Activated CD4-positive, alpha-beta T cell treated with anti-CD3 and anti-CD28 coated beads, Interleukin-2, amount 50 U/mL, for 1 hour (primary cell): ENCODE measurements around the gene GLDC.
A peak's percentile ranks its signal among the peaks of the same experiment; 100 is the strongest.
"Not testable (repeated sequence)": the region's sequence is repeated elsewhere in the genome, so short reads cannot be mapped to it uniquely, and the experiment has no call there.

Experiments
- DNase-seq: peaks from one replicate; pipeline ENCODE4 v3.0.0-alpha.2; 2020

Gene GLDC

DNA sequence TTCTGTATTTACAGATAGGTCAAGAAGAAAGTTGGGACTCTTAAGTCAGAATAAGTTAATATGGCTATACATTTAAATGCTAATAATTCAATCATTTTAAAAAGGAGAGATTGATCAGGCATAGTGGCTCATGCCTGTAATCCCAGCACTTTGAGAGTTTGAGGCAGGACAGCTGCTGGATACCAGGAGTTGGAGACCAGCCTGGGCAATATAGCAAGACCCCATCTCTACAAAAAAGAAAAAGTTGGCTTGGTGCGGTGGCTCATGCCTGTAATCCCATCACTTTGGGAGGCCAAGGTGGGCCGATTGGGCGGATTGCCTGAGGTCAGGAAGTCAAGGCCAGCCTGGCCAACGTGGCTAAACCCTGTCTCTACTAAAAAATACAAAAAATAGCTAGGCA lies 15.0 kb upstream of the GLDC start:
- DNase-seq: no peak

DNA sequence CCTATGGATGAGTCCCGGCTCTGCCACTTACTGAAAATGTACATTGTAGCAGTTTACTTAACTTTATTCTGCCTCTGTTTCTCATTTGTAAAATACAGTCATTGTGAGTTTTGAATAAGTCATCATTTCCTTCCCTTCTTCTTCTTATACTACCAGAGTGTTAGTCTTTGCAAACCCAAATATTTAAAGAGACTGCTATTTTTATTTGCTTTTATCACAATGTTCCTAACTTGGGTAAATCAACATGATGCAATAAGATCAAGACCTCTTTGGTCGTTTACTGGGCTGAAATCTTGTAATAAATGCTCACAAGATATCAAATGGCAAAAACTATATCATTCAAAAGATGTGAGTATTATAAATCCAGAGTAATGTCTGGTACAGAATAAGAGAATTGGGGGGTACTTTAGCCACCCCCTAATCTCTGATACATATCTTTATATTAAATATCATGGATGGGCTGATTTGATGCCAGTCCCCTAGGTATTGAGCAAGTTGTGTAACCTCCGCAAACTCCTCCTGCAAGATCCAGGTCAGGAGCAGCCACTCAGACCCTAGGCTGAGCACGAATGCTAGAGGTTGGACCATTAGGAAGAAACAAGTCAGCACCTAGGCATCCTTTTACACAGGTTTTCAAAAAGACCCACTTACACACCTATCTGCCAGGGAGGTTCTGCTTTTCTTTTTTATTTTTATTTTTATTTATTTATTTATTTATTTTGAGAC lies 13.3 kb upstream of the GLDC start:
- DNase-seq: no peak

DNA sequence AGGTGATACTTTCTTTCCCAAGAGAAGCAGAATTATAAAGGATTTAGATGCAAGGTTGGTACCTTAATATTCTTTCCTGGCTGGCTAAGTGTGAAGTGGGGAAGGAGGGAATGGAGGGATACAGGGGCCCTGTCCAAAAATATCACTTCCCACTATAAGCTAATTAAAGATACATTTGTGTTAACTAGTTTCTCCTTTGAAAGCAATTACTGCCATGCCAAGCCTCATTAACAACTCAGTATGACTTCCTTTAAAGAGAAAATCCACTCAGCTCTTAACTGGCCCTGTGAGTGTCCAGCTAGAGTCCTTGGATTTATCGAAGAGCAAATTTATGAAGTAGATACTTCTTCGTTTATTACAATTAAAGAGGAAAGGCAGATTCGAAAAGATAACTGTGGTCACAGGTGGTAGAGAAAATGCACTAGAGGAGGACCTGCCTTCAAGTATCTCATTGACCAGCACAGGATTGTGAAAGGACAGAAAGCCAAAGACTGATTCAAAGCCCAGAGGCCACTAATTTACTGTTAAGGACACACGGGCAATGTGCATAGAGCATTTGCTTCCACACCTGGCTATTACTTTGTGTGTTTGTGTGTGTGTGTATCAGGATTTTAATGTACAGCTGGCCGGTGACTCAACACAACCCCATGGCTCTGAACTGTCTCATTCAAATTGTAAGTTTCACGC lies 11.2 kb upstream of the GLDC start:
- no peak for DNase-seq

DNA sequence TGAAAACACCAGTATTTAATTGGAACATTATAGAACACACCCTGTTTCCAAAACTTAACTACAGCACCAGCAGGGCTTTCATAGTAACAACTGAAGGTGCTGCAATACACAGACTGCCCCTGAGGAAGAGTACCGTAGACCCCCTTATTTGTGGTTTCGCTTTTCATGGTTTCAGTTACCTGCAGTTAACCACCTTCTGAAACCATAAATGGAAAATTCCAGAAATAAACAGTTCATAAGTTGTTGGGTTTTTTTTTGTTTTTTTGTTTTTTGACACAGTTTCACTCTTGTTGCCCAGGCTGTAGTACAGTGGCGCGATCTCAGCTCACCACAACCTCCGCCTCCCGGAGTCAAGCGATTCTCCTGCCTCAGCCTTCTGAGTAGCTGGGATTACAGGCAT lies 9.5 kb upstream of the GLDC start:
- DNase-seq: no peak

DNA sequence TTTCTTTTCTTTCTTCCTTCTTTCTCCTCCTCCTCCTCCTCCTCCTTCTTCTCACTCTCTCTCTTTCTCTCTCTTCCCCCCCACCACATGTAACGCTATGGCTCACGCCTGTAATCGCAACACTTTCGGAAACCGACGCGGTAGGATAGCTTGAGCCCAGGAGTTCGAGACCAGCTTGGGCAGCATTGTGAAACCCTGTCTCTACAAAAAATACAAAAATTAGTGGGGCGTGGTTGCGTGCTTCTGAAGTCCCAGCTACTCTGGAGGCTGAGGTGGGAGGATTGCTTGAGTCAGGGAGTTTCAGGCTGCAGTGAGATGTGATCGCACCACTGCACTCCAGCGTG lies 736 bp upstream of the GLDC start:
- no peak for DNase-seq

DNA sequence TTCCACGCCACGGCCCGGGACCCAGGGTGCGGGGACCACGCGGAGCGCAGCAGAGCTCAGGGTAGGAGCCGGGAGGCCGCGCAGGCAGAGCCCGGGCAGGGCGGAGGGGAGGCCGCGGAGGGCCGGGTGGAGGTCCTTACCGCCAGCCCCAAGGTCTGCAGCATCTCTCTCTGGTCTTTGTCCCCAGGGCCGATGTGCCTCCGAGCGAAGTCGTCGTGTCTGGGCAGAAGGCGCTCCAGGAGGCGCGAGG lies 499 bp downstream of the GLDC start:
- peak; percentile 10 for DNase-seq

DNA sequence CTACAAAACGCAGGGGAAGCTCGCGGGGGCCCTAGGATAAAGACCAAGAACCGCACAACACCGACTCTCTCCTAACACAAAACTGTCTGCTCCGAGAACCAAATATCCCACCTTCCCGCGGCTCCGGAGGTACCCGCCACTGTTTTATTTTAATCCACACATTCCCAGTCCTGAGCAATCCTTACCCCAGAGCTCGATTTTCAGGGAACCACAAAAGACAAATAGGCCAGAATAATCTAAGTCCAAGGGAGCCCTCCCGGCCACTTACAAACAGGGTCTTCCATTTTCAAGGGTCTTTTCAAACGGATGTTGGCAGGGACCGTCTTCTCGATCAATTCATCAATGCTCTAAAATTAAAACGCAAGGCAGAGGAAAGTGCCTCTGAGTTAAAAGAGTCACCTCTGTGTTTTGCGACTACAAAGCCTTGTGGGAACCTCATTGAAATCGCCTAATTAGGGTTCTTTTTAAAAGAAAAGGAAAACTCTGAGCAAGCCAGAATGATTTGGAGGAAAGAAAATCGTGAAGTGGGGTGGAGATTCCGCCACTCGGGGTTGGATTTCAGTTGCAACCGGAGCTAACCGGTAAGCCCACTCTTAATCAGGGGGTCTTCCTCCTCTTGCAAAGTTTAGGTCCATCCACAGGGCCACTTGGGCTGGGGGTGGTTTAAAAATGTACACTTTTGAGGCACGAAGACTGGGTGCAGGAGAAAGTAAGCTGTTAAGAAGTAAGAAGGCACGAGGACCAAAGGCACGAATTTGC lies 1.0 kb downstream of the GLDC start:
- DNase-seq: no peak

DNA sequence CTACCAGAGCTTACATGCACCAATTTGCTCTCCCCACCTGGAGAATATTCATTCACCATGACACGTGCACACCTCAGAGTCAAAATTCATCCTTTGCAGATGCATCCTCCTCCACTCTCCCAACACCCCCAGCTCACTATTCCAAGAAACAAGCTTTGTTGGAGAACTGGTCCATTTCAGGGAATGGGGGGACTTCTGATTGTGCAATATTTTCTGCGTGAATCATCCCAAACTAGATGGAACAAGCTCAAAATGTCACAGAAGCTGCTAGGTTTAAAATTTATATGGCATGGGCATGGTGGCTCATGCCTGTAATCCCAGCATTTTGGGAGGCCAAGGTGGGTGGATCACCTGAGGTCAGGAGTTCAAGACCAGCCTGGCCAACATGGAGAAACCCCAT lies 3.6 kb downstream of the GLDC start:
- no peak for DNase-seq

DNA sequence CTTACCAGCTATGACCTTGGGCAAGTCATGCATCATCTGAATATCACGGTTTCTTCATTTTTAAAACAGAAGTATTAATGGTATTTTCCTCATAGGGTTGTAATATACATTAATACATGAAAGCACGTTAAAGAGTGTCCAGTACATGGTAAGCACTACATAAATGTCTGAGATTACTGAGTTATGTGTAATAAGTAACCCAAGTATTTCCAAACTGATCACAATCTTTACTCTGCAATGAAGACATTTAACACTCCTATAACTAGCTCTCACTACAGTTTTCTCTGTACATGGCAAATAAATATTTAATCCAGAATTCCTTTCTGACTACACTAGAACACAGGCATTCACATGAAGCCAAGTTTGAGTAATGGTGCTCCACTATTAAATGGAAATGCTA lies 4.0 kb downstream of the GLDC start:
- no peak for DNase-seq

DNA sequence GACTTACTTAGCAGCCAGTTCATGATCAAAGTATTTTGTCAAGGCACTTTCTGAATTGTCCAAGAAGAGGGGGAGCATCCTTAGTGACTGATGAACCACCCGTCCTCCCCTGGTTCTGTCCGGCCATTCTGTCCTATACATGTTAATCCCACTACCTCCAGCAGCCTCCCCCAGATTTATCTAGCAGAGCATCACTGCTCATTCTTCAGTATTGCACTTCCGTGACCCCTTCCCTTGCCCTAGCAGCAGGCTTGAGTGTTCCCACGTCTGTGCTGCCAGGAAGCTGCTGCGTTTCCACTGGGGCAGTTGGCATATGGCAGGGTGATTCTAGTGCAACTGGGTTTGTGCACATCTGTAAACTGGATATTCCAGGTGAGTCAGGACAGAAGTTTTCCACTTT lies 4.5 kb downstream of the GLDC start:
- DNase-seq: no peak

DNA sequence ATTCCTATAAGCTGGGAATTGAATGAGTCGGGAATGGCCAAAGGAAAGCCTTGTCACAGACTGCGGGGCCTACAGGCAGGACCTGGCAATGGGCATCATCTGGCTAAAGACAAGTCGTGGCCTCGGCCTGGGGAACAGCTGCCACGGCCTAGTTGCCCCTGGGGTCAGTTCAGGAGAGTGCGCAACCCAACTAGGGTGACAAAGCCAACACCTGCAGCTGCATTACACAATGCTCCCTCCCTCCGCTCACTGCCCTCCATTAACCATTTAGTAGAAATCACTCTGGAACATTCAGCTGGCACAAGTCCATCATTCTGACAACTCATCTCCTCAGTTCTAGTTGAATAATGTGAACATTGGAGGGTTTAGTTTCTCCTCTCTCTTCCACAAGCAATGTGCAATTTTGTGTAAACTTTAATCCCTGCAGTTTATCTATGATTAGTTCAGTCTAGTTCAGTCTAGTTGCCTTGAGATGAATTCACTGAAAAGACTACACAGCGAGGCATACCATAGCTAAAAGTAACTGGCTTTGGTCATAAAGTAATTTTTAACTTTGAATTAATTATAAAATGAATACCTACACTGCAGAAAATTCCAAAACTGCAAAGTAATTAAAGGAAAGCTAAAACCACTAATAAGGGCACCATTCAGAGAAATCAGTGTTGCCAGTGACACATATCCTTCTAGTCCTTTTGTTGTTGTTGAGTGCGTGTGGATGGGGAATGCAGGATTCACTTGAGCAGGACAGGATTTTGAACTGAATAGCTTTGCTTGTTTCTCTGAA lies 5.1 kb downstream of the GLDC start:
- DNase-seq: no peak

DNA sequence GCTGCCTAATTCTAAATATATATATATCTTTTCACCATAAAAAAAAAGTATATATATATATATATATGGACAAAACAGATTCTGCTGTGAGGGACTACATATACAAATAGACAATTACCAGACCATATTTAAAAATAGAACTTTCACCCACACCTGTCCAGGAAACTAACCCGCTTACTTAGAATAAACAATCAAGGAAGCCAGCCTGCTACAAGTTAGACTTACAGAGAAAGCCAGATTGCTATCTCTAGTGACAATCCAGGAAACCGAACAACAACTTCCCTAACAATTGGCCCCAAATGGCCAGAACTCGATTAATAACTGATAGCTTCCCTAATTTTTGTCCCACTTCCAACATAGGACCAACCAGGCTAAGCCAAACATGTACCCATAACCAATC lies 5.9 kb downstream of the GLDC start:
- no peak for DNase-seq

DNA sequence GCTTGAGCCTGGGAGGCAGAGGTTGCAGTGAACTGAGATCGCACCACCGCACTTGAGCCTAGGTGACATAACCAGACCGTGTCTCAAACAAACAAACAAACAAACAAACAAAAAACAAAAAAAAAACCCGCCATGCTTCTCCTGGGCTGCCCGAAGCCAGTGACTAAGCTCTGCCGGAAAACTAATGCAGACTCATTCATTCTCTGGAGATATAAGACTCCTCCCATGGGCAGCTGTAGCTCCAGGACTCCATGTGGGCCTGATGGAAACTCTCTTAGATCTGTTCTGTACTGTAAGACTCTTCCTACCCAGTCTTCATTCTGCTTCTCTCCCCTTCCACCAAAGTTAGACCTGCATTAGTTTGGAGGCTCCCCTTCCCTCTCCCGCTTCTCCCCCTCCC lies 11.1 kb downstream of the GLDC start:
- no peak for DNase-seq

DNA sequence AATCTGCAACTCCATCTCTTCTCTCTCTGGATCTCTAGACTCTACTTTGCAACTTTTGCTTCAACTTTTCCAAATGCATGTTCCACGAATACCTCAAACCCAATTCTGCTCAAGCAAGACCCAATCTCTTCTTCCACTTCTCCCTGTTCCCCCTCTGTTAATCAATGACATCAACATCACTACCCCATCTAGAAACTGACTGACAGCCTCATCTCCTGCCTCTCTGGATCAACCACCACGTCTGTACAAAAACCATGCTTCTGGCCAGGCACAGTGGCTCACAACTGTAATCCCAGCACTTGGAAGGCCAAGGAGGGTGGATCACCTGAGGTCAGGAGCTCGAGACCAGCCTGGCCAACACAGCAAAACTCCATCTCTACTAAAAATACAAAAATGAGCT lies 12.2 kb downstream of the GLDC start:
- DNase-seq: no peak

DNA sequence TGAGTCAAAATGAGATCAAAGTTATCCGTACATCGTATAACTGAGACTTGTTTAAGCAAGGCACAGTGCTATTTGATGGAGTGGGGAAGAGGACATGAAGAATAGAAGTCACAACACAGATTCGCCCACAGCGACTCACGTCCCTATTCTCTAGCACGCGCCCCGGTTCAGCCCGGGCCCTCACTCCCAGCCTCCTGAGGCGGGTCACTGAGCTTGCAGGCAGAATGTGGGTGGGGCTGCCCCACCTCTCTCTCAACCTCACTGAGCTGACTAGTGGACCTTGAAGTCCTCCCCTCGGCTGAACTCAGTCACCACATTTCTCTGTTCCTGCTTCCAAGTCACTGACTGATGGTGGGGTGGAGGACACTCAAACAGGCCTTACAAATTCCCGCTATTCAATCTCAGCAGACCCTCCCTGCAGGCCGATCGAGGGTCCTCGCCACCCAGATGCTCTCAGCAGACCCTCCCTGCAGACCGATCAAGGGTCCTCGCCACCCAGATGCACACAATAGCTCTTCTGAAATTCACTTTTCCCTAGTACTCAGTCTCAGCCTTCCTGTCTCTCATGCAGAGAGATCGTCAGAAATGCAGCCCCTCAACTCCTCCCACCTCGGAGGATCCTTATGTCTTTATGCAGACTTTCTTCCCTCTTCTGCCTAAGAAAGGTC lies 12.9 kb downstream of the GLDC start:
- DNase-seq: no peak

DNA sequence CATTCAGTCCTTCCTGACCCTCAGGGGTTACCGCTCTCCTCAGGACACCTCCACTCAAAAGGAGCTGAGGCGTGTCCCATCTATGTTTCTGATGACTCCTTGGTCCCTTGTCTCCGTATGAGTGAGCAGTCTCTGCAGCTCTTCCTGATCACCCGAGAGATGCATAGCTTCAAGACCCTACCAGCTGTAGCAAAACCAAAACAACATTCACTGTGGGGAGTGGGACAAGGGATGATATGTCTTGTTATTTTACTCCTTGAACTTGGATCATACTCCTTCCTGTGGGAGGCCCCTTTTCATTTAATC lies 14.4 kb downstream of the GLDC start:
- no peak for DNase-seq

DNA sequence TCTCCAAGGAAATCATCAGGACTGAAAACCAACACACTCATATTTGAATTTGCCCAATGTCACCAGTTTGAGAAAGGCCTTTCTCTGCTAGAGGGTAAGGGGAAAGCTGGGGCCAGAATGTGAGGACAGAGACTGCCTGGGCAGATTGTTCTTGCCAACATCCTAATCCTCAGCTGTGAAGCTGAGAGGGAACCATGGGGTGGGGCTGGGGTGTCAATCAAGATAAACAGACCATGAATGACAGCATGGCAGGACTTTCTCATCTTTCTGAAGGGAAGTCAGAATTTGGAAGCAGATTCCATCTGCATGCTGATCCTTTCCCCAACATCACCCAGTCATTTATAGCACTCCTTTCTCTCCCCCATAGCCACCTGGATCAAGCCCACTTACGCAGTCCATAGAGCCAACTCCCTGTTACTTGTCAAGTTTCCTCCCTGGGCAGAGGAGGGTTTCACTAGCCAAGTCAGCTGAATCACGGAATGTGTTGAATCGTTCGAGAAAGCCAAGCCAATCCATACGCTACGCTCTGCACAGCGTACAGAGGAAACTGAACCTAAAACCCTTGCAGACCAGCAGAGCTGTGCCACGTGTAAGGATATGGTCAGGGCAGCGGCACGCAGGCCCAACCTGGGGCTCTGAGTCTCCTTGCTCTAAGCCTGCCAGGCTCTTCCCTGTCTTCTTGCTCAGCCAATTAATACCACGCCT lies 14.9 kb downstream of the GLDC start:
- no peak for DNase-seq

DNA sequence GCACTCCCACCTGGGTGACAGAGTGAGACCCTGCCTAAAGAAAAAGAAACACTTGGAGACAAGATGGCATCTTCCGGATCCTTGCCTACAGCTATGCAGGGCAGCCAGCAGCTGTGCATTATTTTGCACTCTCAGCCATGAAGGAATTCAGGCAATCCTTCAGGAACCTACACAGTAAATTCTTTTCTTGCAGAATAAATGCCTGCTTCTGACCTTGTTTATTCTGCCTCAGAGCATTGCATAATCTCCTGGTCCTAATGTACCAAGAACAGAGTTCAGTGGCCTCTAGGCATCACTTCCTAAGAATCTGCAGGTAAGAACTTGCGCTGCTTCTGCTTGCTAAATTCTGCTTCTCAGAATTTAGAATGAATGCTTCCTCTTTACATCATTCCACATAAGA lies 16.8 kb downstream of the GLDC start:
- no peak for DNase-seq

DNA sequence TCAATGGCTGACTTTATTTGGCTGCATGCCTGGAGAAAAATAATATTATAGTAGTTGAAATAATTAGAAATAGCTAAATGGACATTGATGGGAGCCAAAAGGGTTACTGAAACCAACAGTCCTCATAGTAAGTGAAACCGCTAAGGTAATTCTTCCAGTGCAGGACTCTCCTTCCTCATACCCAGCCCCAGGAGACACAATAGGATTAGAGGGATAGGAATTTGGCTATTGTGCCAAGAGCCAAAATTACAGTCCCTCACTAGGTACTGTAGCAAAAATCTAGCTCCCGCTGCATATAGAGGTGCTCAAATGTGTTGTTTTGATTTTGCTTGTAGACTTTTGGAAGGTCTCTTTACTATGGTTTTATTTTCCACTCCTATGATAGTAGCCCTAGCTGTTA lies 20.2 kb downstream of the GLDC start:
- DNase-seq: no peak

DNA sequence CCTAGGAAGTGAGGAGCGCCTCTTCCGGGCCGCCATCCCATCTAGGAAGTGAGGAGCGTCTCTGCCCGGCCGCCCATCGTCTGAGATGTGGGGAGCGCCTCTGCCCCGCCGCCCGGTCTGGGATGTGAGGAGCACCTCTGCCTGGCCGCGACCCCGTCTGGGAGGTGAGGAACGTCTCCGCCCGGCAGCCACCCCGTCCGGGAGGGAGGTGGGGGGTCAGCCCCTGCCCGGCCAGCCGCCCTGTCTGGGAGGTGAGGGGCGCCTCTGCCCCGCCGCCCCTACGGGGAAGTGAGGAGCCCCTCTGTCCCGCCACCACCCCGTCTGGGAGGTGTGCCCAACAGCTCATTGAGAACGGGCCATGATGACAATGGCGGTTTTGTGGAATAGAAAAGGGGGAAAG lies 22.7 kb downstream of the GLDC start:
- DNase-seq: not testable (repeated sequence)

DNA sequence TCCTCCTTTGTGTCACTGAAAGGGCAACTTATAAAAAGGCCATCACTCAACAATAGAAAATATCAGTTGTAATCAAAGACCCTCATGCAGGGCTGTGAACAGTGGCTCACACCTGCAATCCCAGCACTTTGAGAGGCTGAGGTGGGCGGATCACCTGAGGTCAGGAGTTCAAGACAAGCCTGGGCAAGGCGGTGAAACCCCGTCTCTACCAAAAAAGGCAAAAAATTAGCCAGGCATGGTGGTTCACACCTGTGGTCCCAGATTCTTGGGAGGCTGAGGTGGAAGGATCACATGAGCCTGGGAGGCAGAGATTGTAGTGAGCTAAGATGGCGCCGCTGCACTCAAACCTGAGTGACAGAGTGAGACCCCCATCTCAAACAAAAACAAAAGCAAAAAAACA lies 24.7 kb downstream of the GLDC start:
- no peak for DNase-seq

DNA sequence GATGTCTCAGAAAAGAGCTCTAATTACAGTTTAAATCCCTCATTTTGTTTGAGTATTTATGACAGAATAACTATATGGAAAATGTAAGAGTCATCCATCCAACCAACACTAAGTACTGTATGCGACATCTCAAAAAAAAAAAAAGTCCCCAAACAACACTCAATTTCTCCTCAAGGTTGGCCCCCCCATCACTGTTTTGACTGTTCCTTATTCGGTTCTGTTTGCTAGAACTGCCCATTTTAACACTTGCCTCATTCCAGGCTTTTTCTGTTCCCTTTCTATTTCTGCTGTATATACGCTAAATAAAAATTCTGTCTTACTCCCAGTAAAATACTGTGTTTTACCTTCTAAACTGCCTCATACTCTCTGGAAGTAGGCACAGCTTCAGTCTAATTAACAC lies 25.2 kb downstream of the GLDC start:
- no peak for DNase-seq

DNA sequence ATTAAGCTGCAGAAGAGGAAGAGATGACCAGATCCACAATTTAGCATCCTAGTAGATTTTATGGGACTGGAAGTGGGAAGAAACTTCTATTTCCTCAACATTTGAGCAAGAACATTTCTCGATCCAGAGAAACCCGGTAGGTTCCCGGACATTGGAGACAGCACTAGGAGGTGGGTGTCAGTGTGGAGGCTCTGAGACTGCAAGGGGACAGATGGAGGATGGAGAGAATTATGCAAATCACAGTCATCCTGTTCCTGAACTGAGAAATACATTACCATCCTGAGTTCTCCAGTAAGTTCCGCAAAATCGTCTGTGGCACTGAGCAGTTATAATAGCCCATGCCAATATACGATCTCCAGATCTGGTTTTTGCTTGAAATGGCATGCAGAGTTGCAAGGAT lies 25.6 kb downstream of the GLDC start:
- no peak for DNase-seq
